SKM-1 (cell line): Measurements from ENCODE around the gene ACIN1.
"Not testable (repeated sequence)": the region's sequence is repeated elsewhere in the genome, so short reads cannot be mapped to it uniquely, and the experiment has no call there.

Source experiments
- DNase-seq: peaks from one replicate; lab custom pipeline; 2025; ENCODE audit not compliant: unreplicated experiment; lab: John Stamatoyannopoulos, UW

Gene ACIN1

GRCh38 chr14:23018107-23018506 lies 76.8 kb downstream of the ACIN1 start:
- no peak for DNase-seq

- DNase-seq: no peak
These were observed 77.8 kb downstream of the ACIN1 start for GRCh38 chr14:23017091-23017490.

GRCh38 chr14:23015618-23016017 lies 79.3 kb downstream of the ACIN1 start:
- DNase-seq: no peak

- DNase-seq: not testable (repeated sequence)
These were observed 81.2 kb downstream of the ACIN1 start for GRCh38 chr14:23013749-23014054.

DNA sequence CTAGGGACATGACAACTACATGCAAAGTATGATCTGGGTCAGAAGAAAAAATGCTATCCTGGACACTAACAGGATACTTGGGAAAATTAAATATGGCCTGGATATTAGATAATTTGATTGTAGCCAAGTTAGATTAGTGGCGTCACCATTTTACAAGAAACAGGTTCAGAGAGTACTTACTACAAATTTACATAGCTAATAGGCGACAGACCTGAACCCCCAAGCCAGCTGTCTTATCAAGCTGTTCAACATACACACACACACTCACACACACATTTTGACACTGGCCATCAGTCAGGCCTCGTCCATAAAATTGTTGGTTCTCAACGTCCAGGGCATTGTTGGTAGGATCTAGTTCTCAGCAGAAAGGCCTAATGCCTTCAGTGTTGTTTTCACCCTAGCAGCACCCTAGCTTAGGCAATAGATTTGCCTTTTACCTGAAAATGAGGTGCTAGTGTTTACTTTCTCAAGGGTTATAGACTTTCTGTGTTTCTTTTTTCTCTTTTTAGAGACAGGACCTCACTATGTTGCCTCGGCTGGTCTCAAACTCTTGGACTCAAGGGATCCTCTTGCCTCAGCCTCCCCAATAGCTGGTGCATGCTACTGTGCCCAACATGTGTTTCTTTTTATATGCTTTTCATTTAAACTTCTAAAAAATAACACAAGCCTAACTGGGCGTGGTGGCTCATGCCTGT lies 81.7 kb downstream of the ACIN1 start:
- DNase-seq: no peak

- peak; percentile 25 for DNase-seq
These were observed 84.8 kb downstream of the ACIN1 start, which contains the start of gene C14orf93 for GRCh38 chr14:23009939-23010726. Gene C14orf93, minus strand, starts transcription at chr14:23010143. Its CDS starts 11,120 bp downstream, at chr14:22999023.

DNA sequence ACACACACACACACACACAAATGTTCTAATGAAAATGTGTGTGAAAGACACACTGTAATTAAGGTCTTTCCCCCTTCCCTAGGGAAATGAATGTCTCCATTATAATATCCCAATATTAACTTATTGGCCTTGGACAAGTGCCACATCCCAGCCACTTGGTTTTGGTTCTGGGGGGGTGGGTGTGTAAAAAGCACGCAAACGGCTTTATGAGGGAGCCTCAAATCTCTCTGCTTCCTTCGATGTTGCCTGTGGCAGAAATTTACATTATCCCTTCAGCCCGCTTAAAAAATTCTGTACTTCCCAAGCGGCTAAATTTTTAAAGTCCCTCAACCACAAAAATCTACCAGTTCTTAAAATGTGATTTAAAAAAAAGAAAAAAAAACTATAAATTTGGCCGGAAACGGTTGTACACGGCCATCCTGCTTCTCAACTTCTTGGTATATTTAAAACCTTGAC lies 85.4 kb downstream of the ACIN1 start:
- DNase-seq: no peak

DNA sequence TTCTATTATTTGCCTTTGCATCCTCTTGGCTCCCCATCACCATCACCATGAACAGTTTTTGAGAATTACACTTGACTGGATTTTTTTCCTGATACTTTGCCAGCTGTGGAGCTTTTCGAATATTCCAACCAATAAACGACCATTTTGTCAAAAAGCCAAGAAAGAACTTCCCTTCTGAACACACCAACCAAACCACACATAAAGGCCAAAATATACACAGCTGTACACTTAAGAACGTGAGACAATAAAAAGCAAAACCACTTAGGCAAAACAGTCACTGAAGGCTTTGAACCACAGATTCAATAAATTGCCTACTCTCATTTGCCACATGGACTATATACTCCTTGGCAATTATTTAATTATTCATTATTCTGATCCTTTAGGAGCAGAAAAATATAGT lies 86.1 kb downstream of the ACIN1 start:
- DNase-seq: no peak
